HEK293T (cell line): ENCODE measurements around the gene SRD5A3.

ENCODE experiments used
- CTCF ChIA-PET: fragments of 350-600 bp; formaldehyde crosslinking; extraction: SDS; loops from one replicate; lab custom pipeline; 2021; ENCODE audit warnings: antibody characterized with exemption, inconsistent platforms; lab: Yijun Ruan, JAX
- POLR2A ChIA-PET: fragments of 350-600 bp; formaldehyde crosslinking; extraction: SDS; loops from one replicate; lab custom pipeline; 2020; ENCODE audit warnings: antibody characterized with exemption, inconsistent platforms; lab: Yijun Ruan, JAX
- DNase-seq: peaks from one replicate; pipeline ENCODE4 v3.0.0; 2012; ENCODE audit warnings: mixed read lengths; ENCODE audit errors: extremely low spot score
- ARNT ChIP-seq: fragments of 450-650 bp; IDR thresholded peaks from 2 replicates; pipeline ENCODE4 v1.6.1; 2017; ENCODE audit warnings: mild to moderate bottlenecking
- BHLHE40 ChIP-seq: fragments of 450-650 bp; IDR thresholded peaks from 2 replicates; pipeline ENCODE4 v1.6.1; 2016; ENCODE audit warnings: mild to moderate bottlenecking, moderate library complexity, borderline replicate concordance
- CTBP1 ChIP-seq: fragments of 450-650 bp; IDR thresholded peaks from 2 replicates; pipeline ENCODE4 v1.6.1; 2016; ENCODE audit warnings: borderline replicate concordance
- ELF4 ChIP-seq: fragments of 450-650 bp; IDR thresholded peaks from 2 replicates; pipeline ENCODE4 v1.6.1; 2017; ENCODE audit warnings: antibody characterized with exemption
- FOXA1 ChIP-seq: fragments of 450-650 bp; IDR thresholded peaks from 2 replicates; pipeline ENCODE4 v1.6.1; 2016; ENCODE audit warnings: mild to moderate bottlenecking
- FOXK2 ChIP-seq: fragments of 450-650 bp; IDR thresholded peaks from 2 replicates; pipeline ENCODE4 v1.6.1; 2016; ENCODE audit warnings: mild to moderate bottlenecking
- FOXM1 ChIP-seq: fragments of 450-650 bp; IDR thresholded peaks from 2 replicates; pipeline ENCODE4 v1.6.1; 2017; ENCODE audit warnings: mild to moderate bottlenecking, borderline replicate concordance
- HDGF ChIP-seq: fragments of 450-650 bp; IDR thresholded peaks from 2 replicates; pipeline ENCODE4 v1.6.1; 2017; ENCODE audit warnings: antibody characterized with exemption, borderline replicate concordance
- L3MBTL2 ChIP-seq: fragments of 450-650 bp; conservative IDR thresholded peaks from 2 replicates; pipeline ENCODE4 v1.6.1; 2016; ENCODE audit warnings: mild to moderate bottlenecking
- LEF1 ChIP-seq: fragments of 450-650 bp; IDR thresholded peaks from 2 replicates; pipeline ENCODE4 v1.6.1; 2017; ENCODE audit warnings: mild to moderate bottlenecking, borderline replicate concordance
- NFRKB ChIP-seq: fragments of 450-650 bp; IDR thresholded peaks from 2 replicates; pipeline ENCODE4 v1.6.1; 2016; ENCODE audit warnings: mild to moderate bottlenecking, moderate library complexity
- SP1 ChIP-seq: fragments of 450-650 bp; IDR thresholded peaks from 2 replicates; pipeline ENCODE4 v1.6.1; 2017
- SUZ12 ChIP-seq: fragments of 450-650 bp; IDR thresholded peaks from 2 replicates; pipeline ENCODE4 v1.6.1; 2016; ENCODE audit warnings: mild to moderate bottlenecking
- TARDBP ChIP-seq: fragments of 450-650 bp; IDR thresholded peaks from 2 replicates; pipeline ENCODE4 v1.6.1; 2016
- ZNF384 ChIP-seq: fragments of 450-650 bp; IDR thresholded peaks from 2 replicates; pipeline ENCODE4 v1.6.1; 2016
- TF ChIP-seq, protein P1 (sequence below): fragments of 450-650 bp; IDR thresholded peaks from 2 replicates; pipeline ENCODE4 v1.6.1; 2016

Gene SRD5A3

DNA sequence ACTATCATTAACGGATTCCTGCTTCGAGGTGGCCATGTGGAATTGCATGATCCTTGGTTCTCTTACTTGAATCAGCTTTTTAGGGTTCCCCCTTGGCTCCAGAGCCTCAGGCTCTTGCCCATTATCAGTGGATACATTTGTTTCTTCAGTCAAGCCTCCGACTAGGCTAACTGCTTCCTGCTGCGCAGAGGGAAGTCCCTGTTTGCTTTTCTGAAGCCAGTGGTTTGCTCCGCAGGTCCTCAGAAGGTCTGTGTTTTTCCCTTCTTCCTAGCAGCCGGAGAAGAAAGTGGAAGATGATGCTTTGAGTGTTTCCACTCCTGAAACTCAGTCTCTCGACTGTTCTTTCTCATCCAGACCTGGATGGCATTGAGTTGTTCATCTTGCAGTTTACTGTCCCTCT, 20.6 kb downstream of the SRD5A3 start:
- POLR2A ChIA-PET = no interaction called here
- CTCF ChIA-PET = no interaction called here
- TF ChIP-seq LEF1 = no peak
- no peak for TF ChIP-seq HDGF
- TF ChIP-seq BHLHE40 = no peak
- DNase-seq = no peak

DNA sequence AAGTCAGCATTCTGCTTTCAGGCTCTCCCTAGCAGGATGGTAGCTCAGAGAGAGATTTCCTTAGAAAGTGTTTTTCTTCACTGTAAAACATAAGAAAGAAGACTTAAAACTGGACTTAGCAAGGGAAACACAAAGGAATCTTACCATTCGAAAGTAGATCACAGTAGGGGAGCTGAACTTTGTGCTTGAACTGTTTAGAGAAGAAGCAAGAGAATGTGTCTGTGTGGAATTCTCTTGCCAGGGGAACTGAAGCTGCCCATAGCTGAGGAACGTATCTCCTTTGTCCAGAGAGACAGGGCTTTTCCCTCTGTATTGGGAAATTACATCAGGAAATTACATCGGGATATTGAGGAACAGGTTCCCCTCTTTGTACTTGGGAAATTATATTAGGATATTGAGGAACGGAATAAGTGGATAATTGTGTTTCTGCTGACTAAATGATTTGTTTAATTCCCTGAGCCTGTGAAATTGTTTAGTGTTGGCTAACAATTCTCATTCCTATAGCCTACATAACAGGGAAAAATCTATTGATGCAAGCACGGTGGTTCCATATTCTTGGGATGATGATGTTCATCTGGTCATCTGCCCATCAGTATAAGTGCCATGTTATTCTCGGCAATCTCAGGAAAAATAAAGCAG, 21.2 kb downstream of the SRD5A3 start:
- POLR2A ChIA-PET = no interaction called here
- CTCF ChIA-PET = no interaction called here
- no peak for DNase-seq
- no peak for TF ChIP-seq LEF1
- TF ChIP-seq SP1 = no peak
- TF ChIP-seq NFRKB = no peak
- TF ChIP-seq ARNT = no peak
- TF ChIP-seq ZNF384 = no peak
- no peak for TF ChIP-seq FOXA1
- TF ChIP-seq, protein P1, sequence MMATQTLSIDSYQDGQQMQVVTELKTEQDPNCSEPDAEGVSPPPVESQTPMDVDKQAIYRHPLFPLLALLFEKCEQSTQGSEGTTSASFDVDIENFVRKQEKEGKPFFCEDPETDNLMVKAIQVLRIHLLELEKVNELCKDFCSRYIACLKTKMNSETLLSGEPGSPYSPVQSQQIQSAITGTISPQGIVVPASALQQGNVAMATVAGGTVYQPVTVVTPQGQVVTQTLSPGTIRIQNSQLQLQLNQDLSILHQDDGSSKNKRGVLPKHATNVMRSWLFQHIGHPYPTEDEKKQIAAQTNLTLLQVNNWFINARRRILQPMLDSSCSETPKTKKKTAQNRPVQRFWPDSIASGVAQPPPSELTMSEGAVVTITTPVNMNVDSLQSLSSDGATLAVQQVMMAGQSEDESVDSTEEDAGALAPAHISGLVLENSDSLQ = no peak
- no peak for TF ChIP-seq HDGF
- no peak for TF ChIP-seq FOXM1
- TF ChIP-seq SUZ12 = no peak
- no peak for TF ChIP-seq ELF4

DNA sequence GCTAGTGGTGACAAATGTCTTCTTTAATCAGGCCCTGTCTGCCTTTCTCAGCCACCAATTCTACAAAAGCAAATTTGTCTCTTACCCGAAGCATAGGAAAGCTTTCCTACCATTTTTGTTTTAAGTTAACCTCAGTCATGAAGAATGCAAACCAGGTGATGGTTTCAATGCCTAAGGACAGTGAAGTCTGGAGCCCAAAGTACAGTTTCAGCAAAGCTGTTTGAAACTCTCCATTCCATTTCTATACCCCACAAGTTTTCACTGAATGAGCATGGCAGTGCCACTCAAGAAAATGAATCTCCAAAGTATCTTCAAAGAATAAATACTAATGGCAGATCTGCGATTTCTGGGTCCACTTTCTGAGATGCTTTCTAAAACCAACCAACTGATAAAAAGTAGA, 23.9 kb downstream of the SRD5A3 start:
- no peak for DNase-seq
- CTCF ChIA-PET = interaction anchor here (0.8 kb wide), 1 partner anchor 15 kb away, joined by 3 read pairs; no protein-coding TSS in a partner anchor
- POLR2A ChIA-PET = no interaction called here
- no peak for TF ChIP-seq L3MBTL2
- no peak for TF ChIP-seq LEF1
- TF ChIP-seq ARNT = no peak
- no peak for TF ChIP-seq SUZ12
- TF ChIP-seq BHLHE40 = no peak
- TF ChIP-seq ZNF384 = no peak
- TF ChIP-seq FOXA1 = no peak
- no peak for TF ChIP-seq FOXK2
- no peak for TF ChIP-seq CTBP1

DNA sequence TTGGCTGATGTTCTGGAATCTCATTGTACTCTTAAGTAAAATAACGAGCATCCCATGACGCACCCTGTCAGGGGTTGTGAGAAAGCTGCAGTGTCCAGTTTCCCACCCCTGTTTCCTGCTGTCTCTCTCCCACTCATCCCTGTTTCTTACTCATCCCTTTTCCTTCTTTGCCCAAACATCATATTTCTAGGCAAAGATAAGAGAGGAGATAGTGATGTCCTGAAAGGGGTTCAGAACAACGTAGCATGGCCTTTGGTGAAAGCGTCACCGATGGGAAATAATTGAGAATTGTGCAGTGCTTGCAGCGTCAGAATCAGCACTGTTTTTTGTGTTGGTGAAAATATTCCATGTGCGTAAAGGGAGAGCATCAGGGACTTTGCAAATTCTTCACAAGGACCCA, 26.2 kb downstream of the SRD5A3 start:
- POLR2A ChIA-PET = no interaction called here
- TF ChIP-seq ARNT (no peak), L3MBTL2 (no peak), HDGF (no peak), BHLHE40 (no peak), TARDBP (no peak), ELF4 (no peak), LEF1 (no peak), NFRKB (no peak), FOXK2 (no peak), FOXA1 (no peak), CTBP1 (no peak), SUZ12 (no peak), ZNF384 (no peak), FOXM1 (no peak), SP1 (no peak)
- TF ChIP-seq, protein P1 = no peak
- CTCF ChIA-PET = no interaction called here
- DNase-seq = no peak

DNA sequence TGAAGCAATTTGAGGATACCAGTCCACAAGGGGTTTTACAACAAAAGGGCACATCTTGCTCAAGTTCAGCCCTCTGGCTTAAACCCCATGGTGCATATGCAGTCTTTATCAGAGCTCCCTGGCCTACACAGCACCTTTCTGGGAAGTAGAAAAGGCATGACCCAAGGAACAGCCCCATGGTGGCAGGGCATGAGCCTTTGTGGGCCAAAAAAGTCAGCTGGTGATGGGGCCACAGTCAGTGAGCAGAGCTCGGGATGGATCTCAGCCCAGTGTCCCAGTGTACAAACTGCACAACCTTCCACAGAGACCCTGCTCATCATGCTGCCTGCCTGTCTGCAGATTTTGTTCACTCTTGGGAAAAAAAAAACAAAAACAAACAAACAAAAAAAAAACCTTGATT, 27.4 kb downstream of the SRD5A3 start:
- ChIA-PET POLR2A (interaction anchor here (1.3 kb wide), 1 partner anchor 23 kb away, joined by 5 read pairs; the partner anchor contains the start of gene TMEM165), CTCF (no interaction called here)
- no peak for DNase-seq
- TF ChIP-seq TARDBP (no peak), HDGF (no peak), LEF1 (no peak), FOXA1 (no peak), CTBP1 (no peak), ZNF384 (no peak), NFRKB (no peak), FOXK2 (no peak), ARNT (no peak), SP1 (no peak)

DNA sequence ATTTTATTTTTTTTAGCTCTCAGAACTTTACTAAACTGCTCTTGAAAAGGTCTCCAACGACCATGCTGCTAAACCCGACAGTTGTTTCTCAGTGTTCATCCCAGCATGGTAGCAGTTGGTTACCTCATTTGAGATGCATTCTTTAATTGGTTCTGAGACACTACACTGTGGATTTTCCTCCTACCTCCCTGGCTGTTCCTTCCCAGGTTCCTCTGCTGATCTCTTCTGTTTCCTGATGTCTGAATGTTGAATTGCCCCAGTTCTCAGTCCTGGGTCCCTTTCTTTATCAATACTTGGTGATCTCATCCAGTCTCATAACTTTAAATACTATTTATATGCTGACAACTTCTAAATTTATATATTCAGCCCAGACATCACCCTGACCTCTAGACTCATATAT, 30.7 kb downstream of the SRD5A3 start:
- TF ChIP-seq HDGF = no peak
- ChIA-PET POLR2A (interaction anchor here (0.9 kb wide), 1 partner anchor 21 kb away, joined by 4 read pairs; no protein-coding TSS in a partner anchor), CTCF (no interaction called here)
- no peak for DNase-seq

DNA sequence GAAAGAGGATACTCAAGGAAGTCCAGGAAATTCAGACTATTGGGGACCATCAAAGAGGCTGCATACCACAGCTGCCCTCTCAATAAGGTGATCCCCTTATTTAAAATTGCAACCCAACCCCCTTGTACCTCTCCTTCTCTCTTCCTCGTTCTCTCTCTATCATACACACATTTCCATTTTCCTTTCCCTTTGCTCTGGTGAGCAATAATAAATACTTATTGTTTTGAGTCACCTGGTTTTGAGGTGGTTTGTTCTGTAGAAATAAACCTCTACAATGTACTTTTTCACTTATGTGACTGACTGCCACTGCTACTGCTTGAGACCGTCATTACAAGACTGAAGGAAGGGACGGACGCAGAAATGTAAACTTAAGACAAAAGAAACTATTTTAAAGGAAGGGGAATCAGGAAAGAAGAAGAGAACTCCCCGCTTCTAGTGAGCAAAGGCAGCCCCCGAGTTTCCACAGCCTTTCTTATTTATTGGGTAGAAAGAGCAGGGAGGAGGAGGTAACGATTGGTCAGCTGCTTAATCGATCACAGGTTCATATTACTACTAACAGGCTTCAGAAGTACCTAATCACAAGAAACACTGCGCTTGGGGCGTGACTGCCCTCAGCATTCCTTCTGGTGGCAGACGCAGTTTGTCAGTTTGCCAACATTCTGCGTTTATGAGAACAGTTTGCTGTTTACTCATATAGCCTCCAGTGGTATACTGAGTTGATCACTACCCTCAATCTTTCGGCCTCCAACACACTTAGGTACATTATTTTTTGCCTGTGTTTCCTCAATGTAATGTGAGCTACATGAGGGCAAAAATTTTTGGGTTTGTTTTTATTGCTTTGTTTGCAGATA, 32.8 kb downstream of the SRD5A3 start:
- CTCF ChIA-PET = no interaction called here
- no peak for DNase-seq
- TF ChIP-seq ELF4 (no peak), SUZ12 (no peak), ZNF384 (no peak), CTBP1 (no peak), NFRKB (no peak), L3MBTL2 (no peak), ARNT (no peak), HDGF (no peak), SP1 (no peak), TARDBP (no peak), LEF1 (no peak), FOXA1 (no peak), FOXK2 (no peak), FOXM1 (no peak)
- TF ChIP-seq, protein P1 = no peak
- POLR2A ChIA-PET = no interaction called here
